HepG2 (cell line): ENCODE results near the gene GRB7. TPM values are rescaled to one million over a fixed set of nuclear protein-coding genes. Genes with fewer than 3 reads are reported as not detected.

Experiments
- ATAC-seq: fragments of 200-7000 bp; cut with Tn5 transposase; 3 replicates; pipeline ENCODE4 v1.9.1; 2020; ENCODE audit warnings: mild to moderate bottlenecking, moderate library complexity
- BruUV-seq: library from RNA; stranded (reverse); fragments of 400-500 nt; replicated peaks from 2 replicates; lab custom pipeline; 2021; lab: Mats Ljungman, UMichigan
- CTCF ChIA-PET: fragments of 300-600 bp; formaldehyde crosslinking; extraction: SDS; loops from one replicate; lab custom pipeline; 2021; ENCODE audit warnings: low total read pairs, inconsistent platforms, low intra/inter-chr PET ratio; lab: Yijun Ruan, JAX
- POLR2A ChIA-PET: fragments of 350-600 bp; sonication (Branson Sonifier 250); formaldehyde crosslinking; loops from one replicate; lab custom pipeline; 2020; ENCODE audit warnings: antibody characterized with exemption, inconsistent platforms; lab: Yijun Ruan, JAX
- DNase-seq: peaks from one replicate; pipeline ENCODE4 v3.0.0-alpha.2; 2015; ENCODE audit warnings: low spot score
- FAIRE-seq: peaks from 3 replicates; lab custom pipeline; 2011; peaks lifted over from hg19 to GRCh38; lab: Jason Lieb, UNC
- H2AFZ ChIP-seq: one replicate; pipeline ENCODE4 v1.6.1; 2011; ENCODE audit warnings: low read length, inconsistent platforms
- H3K27ac ChIP-seq: fragments of 300-600 bp; 3 replicates; pipeline ENCODE4 v1.8.0; 2011; ENCODE audit warnings: mixed run types, mild to moderate bottlenecking, mixed read lengths, low read length, inconsistent platforms; ENCODE audit not compliant: insufficient read depth; ENCODE audit errors: extremely low read length
- H3K27me3 ChIP-seq, 2 experiments: fragments of 200-600 bp in 1 of 2; 2 replicates in 1 of 2; 3 replicates in 1 of 2; pipeline versions ENCODE4 v1.6.0 to v1.8.0; 2011; ENCODE audit warnings: low read length in 2 of 2, mild to moderate bottlenecking in 2 of 2, moderate library complexity in 2 of 2, inconsistent platforms in 1 of 2; ENCODE audit not compliant: insufficient read depth in 2 of 2, control insufficient read depth in 1 of 2
- H3K36me3 ChIP-seq, 2 experiments: fragments of 200-600 bp in 1 of 2; replicated peaks in 1 of 2; 2 replicates in 1 of 2; 3 replicates in 1 of 2; pipeline versions ENCODE4 v1.5.1 to v1.8.0; 2011; ENCODE audit warnings: low read length in 2 of 2, inconsistent platforms in 1 of 2; ENCODE audit not compliant: insufficient read depth in 2 of 2, control insufficient read depth in 1 of 2
- H3K4me1 ChIP-seq: 2 replicates; pipeline ENCODE4 v1.5.1; 2012; ENCODE audit warnings: low read length, inconsistent platforms; ENCODE audit not compliant: insufficient read depth
- H3K4me2 ChIP-seq: 2 replicates; pipeline ENCODE4 v1.6.0; 2011; ENCODE audit warnings: low read depth, low read length, inconsistent platforms
- H3K4me3 ChIP-seq, 3 experiments: fragments of 200-600 bp in 1 of 3; sonication (generic), shearing (Covaris generic) in 1 of 3; replicated peaks in 1 of 3; 2 replicates each; pipeline ENCODE4 v1.5.1; 2011 to 2016; ENCODE audit warnings: low read length in 3 of 3, inconsistent platforms in 2 of 3, low read depth in 2 of 3, mild to moderate bottlenecking in 2 of 3, control low read depth in 1 of 3, mixed read lengths in 1 of 3; ENCODE audit not compliant: insufficient read depth in 1 of 3
- H3K79me2 ChIP-seq: one replicate; pipeline ENCODE4 v1.6.1; 2011; ENCODE audit warnings: low read length, inconsistent platforms; ENCODE audit not compliant: insufficient read depth
- H3K9ac ChIP-seq: 2 replicates; pipeline ENCODE4 v1.6.0; 2011; ENCODE audit warnings: mild to moderate bottlenecking, low read depth, low read length, inconsistent platforms; ENCODE audit not compliant: insufficient read depth
- H3K9me3 ChIP-seq: 2 replicates; pipeline ENCODE4 v1.5.1; 2012; ENCODE audit warnings: mild to moderate bottlenecking, low read length
- H4K20me1 ChIP-seq: 2 replicates; pipeline ENCODE4 v1.6.0; 2011; ENCODE audit warnings: inconsistent platforms, mild to moderate bottlenecking, low read length, moderate library complexity; ENCODE audit not compliant: insufficient read depth
- AGO2 ChIP-seq: fragments of 200-400 bp; formaldehyde crosslinking; optimal IDR thresholded peaks from 2 replicates; pipeline ENCODE3; 2017; ENCODE audit warnings: mild to moderate bottlenecking, low read depth, low read length, moderate library complexity
- ASH2L ChIP-seq: fragments of 300-600, 200-600 bp; sonication (generic); IDR thresholded peaks from 2 replicates; pipeline ENCODE4 v1.7.0; 2017; ENCODE audit warnings: low read depth, mild to moderate bottlenecking, moderate library complexity, mixed read lengths, low read length; ENCODE audit not compliant: insufficient read length
- KAT2B ChIP-seq: fragments of 150-350 bp; IDR thresholded peaks from 2 replicates; pipeline ENCODE4 v1.6.1; 2014; ENCODE audit warnings: low read depth, low read length, borderline replicate concordance
- MIER3 ChIP-seq: IDR thresholded peaks from 2 replicates; pipeline ENCODE4 v1.6.1; 2016; ENCODE audit warnings: missing compliant biosample characterization, borderline replicate concordance
- MTERF4 ChIP-seq: sonication (generic); formaldehyde crosslinking; IDR thresholded peaks from 2 replicates; pipeline ENCODE4 v1.8.0; 2023; ENCODE audit warnings: mild to moderate bottlenecking, missing genetic modification reagents
- PRMT3 ChIP-seq: sonication (generic); formaldehyde crosslinking; IDR thresholded peaks from 2 replicates; pipeline ENCODE4 v1.8.1; 2022; ENCODE audit warnings: low read depth, mild to moderate bottlenecking, moderate library complexity, missing genetic modification reagents, borderline replicate concordance
- PRPF4 ChIP-seq: fragments of 200-400 bp; formaldehyde crosslinking; IDR thresholded peaks from 2 replicates; pipeline ENCODE4 v1.6.1; 2016; ENCODE audit warnings: low read length, low read depth; ENCODE audit not compliant: poor library complexity, severe bottlenecking
- TFDP1 ChIP-seq: IDR thresholded peaks from 2 replicates; pipeline ENCODE4 v1.6.1; 2016; ENCODE audit warnings: missing compliant biosample characterization, missing genetic modification reagents, borderline replicate concordance
- TIGD3 ChIP-seq: sonication (generic); formaldehyde crosslinking; IDR thresholded peaks from 2 replicates; pipeline ENCODE4 v1.5.1; 2020; ENCODE audit warnings: mild to moderate bottlenecking, missing genetic modification reagents, borderline replicate concordance
- ZNF703 ChIP-seq: sonication (generic); formaldehyde crosslinking; IDR thresholded peaks from 2 replicates; pipeline ENCODE4 v1.5.1; 2020; ENCODE audit warnings: missing genetic modification reagents, mild to moderate bottlenecking, moderate library complexity, borderline replicate concordance
- ZNF816 ChIP-seq: sonication (generic); formaldehyde crosslinking; IDR thresholded peaks from 2 replicates; pipeline ENCODE4 v1.8.0; 2022; ENCODE audit warnings: missing genetic modification reagents, mild to moderate bottlenecking, borderline replicate concordance
- WGBS: methylation state at CpG from one replicate; pipeline ENCODE4 v1.1.6; 2017; ENCODE audit warnings: low lambda C conversion rate; 5-methylcytosine and 5-hydroxymethylcytosine counted together
- in situ Hi-C: cut with HindIII; loops from 2 replicates; pipeline ENCODE4 v1.10.0; 2017; ENCODE audit warnings: low pct_unique_long_range_greater_than_20kb; ENCODE audit not compliant: extremely low pct_ligation_motif_present
- intact Hi-C: fragments of 100-400 bp; cut with micrococcal nuclease; formaldehyde crosslinking; loops from one replicate; pipeline ENCODE4 v1.10.0; 2022; ENCODE audit not compliant: unreplicated experiment
- polyA plus RNA-seq, 8 experiments: library from polyadenylated mRNA; depleted of rRNA in 3 of 8; stranded (reverse) in 7 of 8; unstranded in 1 of 8; fragments of >200 nt; fragmentation: Illumina TruSeq in 4 of 8; extraction: Trizol in 4 of 8; gene quantifications; 2 replicates each; pipeline versions ENCODE4 v1.2.1 to v1.2.3, GENCODE V29; 2011 to 2016; ENCODE audit warnings: low read depth in 4 of 8, missing spikeins in 1 of 8, mixed read lengths in 1 of 8; ENCODE audit not compliant: insufficient read depth in 1 of 8
- total RNA-seq, 5 experiments: library from RNA; depleted of rRNA; stranded (reverse); fragments of >200 nt; fragmentation: Illumina TruSeq; extraction: Trizol; gene quantifications; 2 replicates each; pipeline ENCODE4 v1.2.3, GENCODE V29; 2016; ENCODE audit warnings: low read depth in 1 of 5

GRB7 gene
- total and polyA plus RNA-seq, 2 of the 13 experiments (the other 11 are each of a cell fraction or from before 2014, with no cell fraction given): 60.2 to 77.7 TPM

GRCh38 chr17:39705786-39706348 is 31.9 kb upstream of the GRB7 start:
- Histone ChIP-seq H2AFZ (no peak overlapping the region), H3K36me3 (peaks cover 38 to 47% of the 10 kb centered on the region in 2 experiments), H4K20me1 (peaks cover 14% of the 10 kb centered on the region; the same call in 1 of the 2 replicates), H3K4me2 (no peak overlapping the region), H3K27me3 (no peaks in the 10 kb centered on the region), H3K9ac (no peak overlapping the region), H3K79me2 (peaks cover 44% of the 10 kb centered on the region), H3K27ac (no peak overlapping the region), H3K9me3 (no peaks in the 10 kb centered on the region), H3K4me1 (peaks cover 51% of the 10 kb centered on the region), H3K4me3 (no peak overlapping the region)
- ATAC-seq: no peak
- intact Hi-C loops: no loop called here
- FAIRE-seq: no peak
- TF ChIP-seq KAT2B (no peak), AGO2 (peak; percentile 8)
- ChIA-PET CTCF (no interaction called here), POLR2A (interaction anchor here (0.7 to 3.0 kb wide), 2 partner anchors 31 to 34 kb away, joined by 3 to 8 read pairs; partner anchors contain the start of gene GRB7)
- WGBS: 91% methylated on average over 9 of the region's 12 CpGs
- BruUV-seq: no TSS peak
- in situ Hi-C loops: no loop called here
- DNase-seq: no peak

GRCh38 chr17:39706383-39706782 is 31.4 kb upstream of the GRB7 start:
- peaks cover 46% of the 10 kb centered on the region for H3K4me1 ChIP-seq
- intact Hi-C loops (no loop called here), in situ Hi-C loops (no loop called here)
- no peak for DNase-seq
- H3K9me3 ChIP-seq: no peaks in the 10 kb centered on the region
- BruUV-seq: no TSS peak
- H3K9ac ChIP-seq: no peak overlapping the region
- peaks cover 14% of the 10 kb centered on the region; the same call in 1 of the 2 replicates for H4K20me1 ChIP-seq
- no peak for FAIRE-seq
- no peaks in the 10 kb centered on the region for H3K27me3 ChIP-seq
- CTCF ChIA-PET: no interaction called here
- H3K4me2 ChIP-seq: no peak overlapping the region
- H3K4me3 ChIP-seq: no peak overlapping the region
- POLR2A ChIA-PET: interaction anchor here (1.0 to 3.0 kb wide), 2 partner anchors 24 to 31 kb away, joined by 4 to 8 read pairs; partner anchors contain the start of genes GRB7 and MIEN1
- peaks cover 39% of the 10 kb centered on the region for H3K79me2 ChIP-seq
- H2AFZ ChIP-seq: no peak overlapping the region
- whole genome bisulfite sequencing: 98% methylated on average over 8 of the region's 8 CpGs
- no peak overlapping the region for H3K27ac ChIP-seq
- peaks cover 39 to 50% of the 10 kb centered on the region in 2 experiments for H3K36me3 ChIP-seq
- ATAC-seq: no peak
- TF ChIP-seq PRPF4: no peak
- TF ChIP-seq TFDP1: no peak
- TF ChIP-seq ZNF703 (CRISPR knock-in tag): no peak
- no peak for TF ChIP-seq PRMT3 (CRISPR knock-in tag)
- TF ChIP-seq MTERF4 (CRISPR knock-in tag): no peak
- TF ChIP-seq TIGD3 (CRISPR knock-in tag): no peak
- no peak for TF ChIP-seq ZNF816 (CRISPR knock-in tag)
- TF ChIP-seq ASH2L: no peak
- no peak for TF ChIP-seq MIER3 (CRISPR knock-in tag)
